ENCODE results near the gene TMEM100.

DNA sequence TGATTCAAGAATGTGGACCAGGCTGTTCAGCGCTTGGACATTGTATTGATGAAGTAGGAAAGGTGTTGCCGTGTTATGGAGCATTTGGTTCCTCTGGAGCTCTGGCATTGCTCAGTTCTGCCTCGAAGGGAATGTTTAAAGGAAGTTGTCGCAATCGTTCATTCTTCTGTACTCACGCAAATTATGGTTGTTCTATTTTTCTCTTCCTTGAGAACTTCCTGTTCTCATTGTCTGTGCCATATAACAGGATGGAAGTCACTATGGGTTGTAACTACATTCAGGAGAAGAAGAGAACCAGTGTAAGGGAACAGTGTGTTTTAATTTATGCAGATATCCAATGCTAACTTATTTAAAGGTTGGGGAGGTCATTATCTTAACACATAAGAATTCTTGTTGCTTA, 41.2 kb upstream of the TMEM100 start:
- no peak for TF ChIP-seq RAD21 (conservative IDR thresholded peaks at IDR 0.05)
- TF ChIP-seq, protein P1, sequence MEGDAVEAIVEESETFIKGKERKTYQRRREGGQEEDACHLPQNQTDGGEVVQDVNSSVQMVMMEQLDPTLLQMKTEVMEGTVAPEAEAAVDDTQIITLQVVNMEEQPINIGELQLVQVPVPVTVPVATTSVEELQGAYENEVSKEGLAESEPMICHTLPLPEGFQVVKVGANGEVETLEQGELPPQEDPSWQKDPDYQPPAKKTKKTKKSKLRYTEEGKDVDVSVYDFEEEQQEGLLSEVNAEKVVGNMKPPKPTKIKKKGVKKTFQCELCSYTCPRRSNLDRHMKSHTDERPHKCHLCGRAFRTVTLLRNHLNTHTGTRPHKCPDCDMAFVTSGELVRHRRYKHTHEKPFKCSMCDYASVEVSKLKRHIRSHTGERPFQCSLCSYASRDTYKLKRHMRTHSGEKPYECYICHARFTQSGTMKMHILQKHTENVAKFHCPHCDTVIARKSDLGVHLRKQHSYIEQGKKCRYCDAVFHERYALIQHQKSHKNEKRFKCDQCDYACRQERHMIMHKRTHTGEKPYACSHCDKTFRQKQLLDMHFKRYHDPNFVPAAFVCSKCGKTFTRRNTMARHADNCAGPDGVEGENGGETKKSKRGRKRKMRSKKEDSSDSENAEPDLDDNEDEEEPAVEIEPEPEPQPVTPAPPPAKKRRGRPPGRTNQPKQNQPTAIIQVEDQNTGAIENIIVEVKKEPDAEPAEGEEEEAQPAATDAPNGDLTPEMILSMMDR (IDR thresholded peaks at IDR 0.05; ENCODE audit: poor library complexity, severe bottlenecking) = no peak
- TF ChIP-seq, protein P2, sequence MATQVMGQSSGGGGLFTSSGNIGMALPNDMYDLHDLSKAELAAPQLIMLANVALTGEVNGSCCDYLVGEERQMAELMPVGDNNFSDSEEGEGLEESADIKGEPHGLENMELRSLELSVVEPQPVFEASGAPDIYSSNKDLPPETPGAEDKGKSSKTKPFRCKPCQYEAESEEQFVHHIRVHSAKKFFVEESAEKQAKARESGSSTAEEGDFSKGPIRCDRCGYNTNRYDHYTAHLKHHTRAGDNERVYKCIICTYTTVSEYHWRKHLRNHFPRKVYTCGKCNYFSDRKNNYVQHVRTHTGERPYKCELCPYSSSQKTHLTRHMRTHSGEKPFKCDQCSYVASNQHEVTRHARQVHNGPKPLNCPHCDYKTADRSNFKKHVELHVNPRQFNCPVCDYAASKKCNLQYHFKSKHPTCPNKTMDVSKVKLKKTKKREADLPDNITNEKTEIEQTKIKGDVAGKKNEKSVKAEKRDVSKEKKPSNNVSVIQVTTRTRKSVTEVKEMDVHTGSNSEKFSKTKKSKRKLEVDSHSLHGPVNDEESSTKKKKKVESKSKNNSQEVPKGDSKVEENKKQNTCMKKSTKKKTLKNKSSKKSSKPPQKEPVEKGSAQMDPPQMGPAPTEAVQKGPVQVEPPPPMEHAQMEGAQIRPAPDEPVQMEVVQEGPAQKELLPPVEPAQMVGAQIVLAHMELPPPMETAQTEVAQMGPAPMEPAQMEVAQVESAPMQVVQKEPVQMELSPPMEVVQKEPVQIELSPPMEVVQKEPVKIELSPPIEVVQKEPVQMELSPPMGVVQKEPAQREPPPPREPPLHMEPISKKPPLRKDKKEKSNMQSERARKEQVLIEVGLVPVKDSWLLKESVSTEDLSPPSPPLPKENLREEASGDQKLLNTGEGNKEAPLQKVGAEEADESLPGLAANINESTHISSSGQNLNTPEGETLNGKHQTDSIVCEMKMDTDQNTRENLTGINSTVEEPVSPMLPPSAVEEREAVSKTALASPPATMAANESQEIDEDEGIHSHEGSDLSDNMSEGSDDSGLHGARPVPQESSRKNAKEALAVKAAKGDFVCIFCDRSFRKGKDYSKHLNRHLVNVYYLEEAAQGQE (IDR thresholded peaks at IDR 0.05; ENCODE audit: borderline replicate concordance) = no peak
- TF ChIP-seq EP300 (conservative IDR thresholded peaks at IDR 0.05; ENCODE audit: poor library complexity, severe bottlenecking) = no peak
